HG02852 (cell line): ENCODE data around the gene KDELR1.
"Not testable (repeated sequence)": the region's sequence is repeated elsewhere in the genome, so short reads cannot be mapped to it uniquely, and the experiment has no call there.

ENCODE experiments used
- ATAC-seq: cut with Tn5 transposase; IDR thresholded peaks from one replicate; pipeline ENCODE4 v1.9.1; 2021; ENCODE audit warnings: mild to moderate bottlenecking, moderate library complexity; ENCODE audit not compliant: unreplicated experiment

The KDELR1 gene

GRCh38 chr19:48397263-48398101 is 6.1 kb upstream of the KDELR1 start:
- ATAC-seq: no peak

GRCh38 chr19:48396824-48397176 is 5.4 kb upstream of the KDELR1 start:
- ATAC-seq: no peak

- ATAC-seq: no peak
Observed at GRCh38 chr19:48396016-48396823, 4.9 kb upstream of the KDELR1 start.

GRCh38 chr19:48395499-48395898 is 4.1 kb upstream of the KDELR1 start:
- ATAC-seq: no peak

GRCh38 chr19:48395170-48395455 is 3.8 kb upstream of the KDELR1 start:
- ATAC-seq: no peak

GRCh38 chr19:48394331-48395169 is 3.2 kb upstream of the KDELR1 start:
- no peak for ATAC-seq

- no peak for ATAC-seq
Observed at GRCh38 chr19:48393559-48394330, 2.4 kb upstream of the KDELR1 start, which contains the start of gene GRIN2D. Gene GRIN2D (plus strand): TSS chr19:48393668. CDS start chr19:48398393, 4,725 bp downstream.

- no peak for ATAC-seq
Observed at GRCh38 chr19:48392860-48393558, 1.7 kb upstream of the KDELR1 start.

GRCh38 chr19:48392006-48392344 is 624 bp upstream of the KDELR1 start:
- ATAC-seq: not testable (repeated sequence)

- peak; percentile 33 for ATAC-seq
Observed at GRCh38 chr19:48390188-48391099, 907 bp downstream of the KDELR1 start.

GRCh38 chr19:48386981-48387380 is 4.4 kb downstream of the KDELR1 start:
- ATAC-seq: no peak

- no peak for ATAC-seq
Observed at GRCh38 chr19:48385461-48386087, 5.8 kb downstream of the KDELR1 start.

- no peak for ATAC-seq
Observed at GRCh38 chr19:48382286-48382685, 9.1 kb downstream of the KDELR1 start.

GRCh38 chr19:48381178-48381950 is 10.0 kb downstream of the KDELR1 start:
- ATAC-seq: no peak

- no peak for ATAC-seq
Observed at GRCh38 chr19:48379058-48379457, 12.3 kb downstream of the KDELR1 start.

- ATAC-seq: no peak
Observed at GRCh38 chr19:48378194-48378570, 13.2 kb downstream of the KDELR1 start.

- ATAC-seq: no peak
Observed at GRCh38 chr19:48373567-48373966, 17.8 kb downstream of the KDELR1 start.

GRCh38 chr19:48372904-48373303 is 18.4 kb downstream of the KDELR1 start:
- ATAC-seq: no peak
